Measurements from ENCODE around the gene SLC37A1. TPM values are rescaled to one million over a fixed set of nuclear protein-coding genes. Genes with fewer than 3 reads are reported as not detected.

The SLC37A1 gene
- total RNA-seq, 1 experiment from 2014 or later = 37.7 TPM

DNA sequence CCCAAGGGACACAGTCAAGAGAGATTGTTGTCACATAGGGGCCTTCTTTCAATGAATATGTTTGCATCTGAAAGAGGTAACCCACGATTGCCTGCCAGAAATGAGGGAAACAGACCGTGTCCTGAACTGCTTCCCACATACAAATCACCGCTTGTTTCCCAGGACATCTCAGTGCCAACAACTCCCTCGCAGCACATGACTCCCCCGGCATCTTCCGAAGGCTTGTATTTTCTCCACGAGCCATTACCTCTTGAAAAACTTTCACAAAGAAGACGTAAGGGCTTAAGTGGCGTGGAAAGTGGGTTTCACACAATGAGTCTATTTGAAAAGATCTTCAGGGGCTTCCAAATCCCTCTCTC lies 108.1 kb downstream of the SLC37A1 start:
- Histone ChIP-seq H2AK5ac (ENCODE audit: insufficient read length, low read length) (no peak overlapping the region), H2BK12ac (ENCODE audit: insufficient read length, low read depth, low read length) (no peak overlapping the region), H3K27ac (ENCODE audit: insufficient read length, low read depth, low read length) (no peak overlapping the region), H4K91ac (ENCODE audit: insufficient read length, low read depth, low read length) (no peak overlapping the region), H2BK20ac (ENCODE audit: low read depth, low read length, poor library complexity, severe bottlenecking) (no peak overlapping the region), H4K8ac (replicated peaks; ENCODE audit: insufficient read length, low read depth, low read length) (no peak overlapping the region), H3K18ac (ENCODE audit: insufficient read length, low read depth, low read length) (no peak overlapping the region), H3T11ph (ENCODE audit: low read length) (no peak overlapping the region), H3K4ac (ENCODE audit: low read depth, low read length) (no peak overlapping the region), H4K5ac (ENCODE audit: insufficient read length, low read depth, low read length) (no peak overlapping the region), H4K20me1 (ENCODE audit: control insufficient read depth, insufficient read depth, insufficient read length) (no peaks in the 10 kb centered on the region), H3K4me1 (ENCODE audit: insufficient read depth, low read length) (no peaks in the 10 kb centered on the region), H2BK5ac (ENCODE audit: insufficient read length, low read length) (no peak overlapping the region), H3K79me1 (ENCODE audit: insufficient read depth, low read depth, low read length, poor library complexity, severe bottlenecking) (no peaks in the 10 kb centered on the region), H3K9me3 (ENCODE audit: control insufficient read depth, low read depth, low read length) (no peaks in the 10 kb centered on the region), H2BK120ac (ENCODE audit: low read depth, low read length, poor library complexity, severe bottlenecking) (no peak overlapping the region), H3K23ac (ENCODE audit: insufficient read length, low read depth, low read length) (no peak overlapping the region), H3K4me2 (ENCODE audit: insufficient read depth, insufficient read length, low read length) (no peak overlapping the region), H2AFZ (ENCODE audit: low read length) (no peak overlapping the region), H3K56ac (ENCODE audit: insufficient read length, low read depth, low read length) (no peak overlapping the region), H3K23me2 (ENCODE audit: insufficient read length, low read depth, low read length, poor library complexity, severe bottlenecking) (peaks cover 5% of the 10 kb centered on the region), H3K79me2 (ENCODE audit: insufficient read depth, low read length) (no peaks in the 10 kb centered on the region), H3K14ac (ENCODE audit: insufficient read depth, low read length) (no peak overlapping the region), H2BK15ac (ENCODE audit: low read depth, low read length) (no peak overlapping the region), H3K27me3 (ENCODE audit: insufficient read depth, low read length) (no peaks in the 10 kb centered on the region), H3K9ac (ENCODE audit: extremely low read depth, insufficient read length, low read length) (no peak overlapping the region)
- peaks cover 19 to 21% of the 10 kb centered on the region in 2 experiments for H3K4me1 Mint-ChIP-seq
- TF ChIP-seq, protein P1, sequence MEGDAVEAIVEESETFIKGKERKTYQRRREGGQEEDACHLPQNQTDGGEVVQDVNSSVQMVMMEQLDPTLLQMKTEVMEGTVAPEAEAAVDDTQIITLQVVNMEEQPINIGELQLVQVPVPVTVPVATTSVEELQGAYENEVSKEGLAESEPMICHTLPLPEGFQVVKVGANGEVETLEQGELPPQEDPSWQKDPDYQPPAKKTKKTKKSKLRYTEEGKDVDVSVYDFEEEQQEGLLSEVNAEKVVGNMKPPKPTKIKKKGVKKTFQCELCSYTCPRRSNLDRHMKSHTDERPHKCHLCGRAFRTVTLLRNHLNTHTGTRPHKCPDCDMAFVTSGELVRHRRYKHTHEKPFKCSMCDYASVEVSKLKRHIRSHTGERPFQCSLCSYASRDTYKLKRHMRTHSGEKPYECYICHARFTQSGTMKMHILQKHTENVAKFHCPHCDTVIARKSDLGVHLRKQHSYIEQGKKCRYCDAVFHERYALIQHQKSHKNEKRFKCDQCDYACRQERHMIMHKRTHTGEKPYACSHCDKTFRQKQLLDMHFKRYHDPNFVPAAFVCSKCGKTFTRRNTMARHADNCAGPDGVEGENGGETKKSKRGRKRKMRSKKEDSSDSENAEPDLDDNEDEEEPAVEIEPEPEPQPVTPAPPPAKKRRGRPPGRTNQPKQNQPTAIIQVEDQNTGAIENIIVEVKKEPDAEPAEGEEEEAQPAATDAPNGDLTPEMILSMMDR (conservative IDR thresholded peaks at IDR 0.05) = no peak
- no peak for DNase-seq
- H3K4me3 Mint-ChIP-seq = no peak overlapping the region
- WGBS (ENCODE audit: extremely low coverage, insufficient read length, low lambda C conversion rate) = no CpG with 5 or more reads among the region's 9 CpGs
- no peaks in the 10 kb centered on the region for H3K36me3 Mint-ChIP-seq (ENCODE audit: insufficient read depth in 1 of 3, low read depth in 3 of 3)
- peaks cover 3% of the 10 kb centered on the region in 2 experiments; a peak in 2 of 5 replicates for H3K9me3 Mint-ChIP-seq
- H3K27me3 Mint-ChIP-seq (ENCODE audit: low read depth) = peaks cover 51% of the 10 kb centered on the region
- H3K27ac Mint-ChIP-seq = no peak overlapping the region; a peak in 1 of 7 replicates
